ENCODE results near the gene PACRG.

The PACRG gene

GRCh38 chr6:163099621-163100171 lies 371.9 kb downstream of the PACRG start:
- DNase-seq = no peak

- DNase-seq = no peak
These were observed 372.5 kb downstream of the PACRG start for GRCh38 chr6:163100259-163100658.

- no peak for DNase-seq
These were observed 385.7 kb downstream of the PACRG start for GRCh38 chr6:163113358-163113962.

- no peak for DNase-seq
These were observed 391.2 kb downstream of the PACRG start for GRCh38 chr6:163118941-163119340.

- DNase-seq = no peak
These were observed 392.4 kb downstream of the PACRG start for GRCh38 chr6:163120223-163120622.

- DNase-seq = no peak
These were observed 393.5 kb downstream of the PACRG start for GRCh38 chr6:163121270-163121669.

GRCh38 chr6:163122365-163122764 lies 394.6 kb downstream of the PACRG start:
- no peak for DNase-seq

GRCh38 chr6:163123098-163123497 lies 395.3 kb downstream of the PACRG start:
- no peak for DNase-seq

GRCh38 chr6:163126741-163127140 lies 399.0 kb downstream of the PACRG start:
- no peak for DNase-seq

GRCh38 chr6:163127587-163127986 lies 399.8 kb downstream of the PACRG start:
- DNase-seq = no peak

GRCh38 chr6:163128324-163128723 lies 400.6 kb downstream of the PACRG start:
- DNase-seq = no peak

GRCh38 chr6:163132050-163132750 lies 404.4 kb downstream of the PACRG start:
- DNase-seq = peak; percentile 39

GRCh38 chr6:163133017-163133416 lies 405.2 kb downstream of the PACRG start:
- peak; percentile 4 for DNase-seq

GRCh38 chr6:163133691-163134090 lies 405.9 kb downstream of the PACRG start:
- no peak for DNase-seq

GRCh38 chr6:163136681-163137397 lies 409.1 kb downstream of the PACRG start:
- DNase-seq = no peak

GRCh38 chr6:163137398-163137881 lies 409.7 kb downstream of the PACRG start:
- no peak for DNase-seq

GRCh38 chr6:163146036-163146435 lies 418.3 kb downstream of the PACRG start:
- no peak for DNase-seq

- DNase-seq = no peak
These were observed 420.2 kb downstream of the PACRG start for GRCh38 chr6:163147994-163148393.

- DNase-seq = no peak
These were observed 420.9 kb downstream of the PACRG start for GRCh38 chr6:163148451-163149278.

GRCh38 chr6:163149279-163149848 lies 421.6 kb downstream of the PACRG start:
- DNase-seq = no peak

- DNase-seq = no peak
These were observed 423.4 kb downstream of the PACRG start for GRCh38 chr6:163151212-163151611.

GRCh38 chr6:163152701-163153100 lies 424.9 kb downstream of the PACRG start:
- DNase-seq = no peak

Data from fibroblast of skin of right quadriceps (primary cell).